ACHN (cell line): ENCODE measurements around the gene HYKK.
A peak's percentile ranks its signal among the peaks of the same experiment; 100 is the strongest.
"Not testable (repeated sequence)": the region's sequence is repeated elsewhere in the genome, so short reads cannot be mapped to it uniquely, and the experiment has no call there.

Experiments used
- DNase-seq: peaks from one replicate; pipeline ENCODE4 v3.0.0-alpha.2; 2015
- in situ Hi-C: cut with HindIII; loops from 2 replicates; pipeline ENCODE4 v1.10.0; 2017; ENCODE audit warnings: low sequenced_read_pairs, low pct_ligation_motif_present, low pct_unique_long_range_greater_than_20kb

Gene HYKK, protein sequence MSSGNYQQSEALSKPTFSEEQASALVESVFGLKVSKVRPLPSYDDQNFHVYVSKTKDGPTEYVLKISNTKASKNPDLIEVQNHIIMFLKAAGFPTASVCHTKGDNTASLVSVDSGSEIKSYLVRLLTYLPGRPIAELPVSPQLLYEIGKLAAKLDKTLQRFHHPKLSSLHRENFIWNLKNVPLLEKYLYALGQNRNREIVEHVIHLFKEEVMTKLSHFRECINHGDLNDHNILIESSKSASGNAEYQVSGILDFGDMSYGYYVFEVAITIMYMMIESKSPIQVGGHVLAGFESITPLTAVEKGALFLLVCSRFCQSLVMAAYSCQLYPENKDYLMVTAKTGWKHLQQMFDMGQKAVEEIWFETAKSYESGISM

DNA sequence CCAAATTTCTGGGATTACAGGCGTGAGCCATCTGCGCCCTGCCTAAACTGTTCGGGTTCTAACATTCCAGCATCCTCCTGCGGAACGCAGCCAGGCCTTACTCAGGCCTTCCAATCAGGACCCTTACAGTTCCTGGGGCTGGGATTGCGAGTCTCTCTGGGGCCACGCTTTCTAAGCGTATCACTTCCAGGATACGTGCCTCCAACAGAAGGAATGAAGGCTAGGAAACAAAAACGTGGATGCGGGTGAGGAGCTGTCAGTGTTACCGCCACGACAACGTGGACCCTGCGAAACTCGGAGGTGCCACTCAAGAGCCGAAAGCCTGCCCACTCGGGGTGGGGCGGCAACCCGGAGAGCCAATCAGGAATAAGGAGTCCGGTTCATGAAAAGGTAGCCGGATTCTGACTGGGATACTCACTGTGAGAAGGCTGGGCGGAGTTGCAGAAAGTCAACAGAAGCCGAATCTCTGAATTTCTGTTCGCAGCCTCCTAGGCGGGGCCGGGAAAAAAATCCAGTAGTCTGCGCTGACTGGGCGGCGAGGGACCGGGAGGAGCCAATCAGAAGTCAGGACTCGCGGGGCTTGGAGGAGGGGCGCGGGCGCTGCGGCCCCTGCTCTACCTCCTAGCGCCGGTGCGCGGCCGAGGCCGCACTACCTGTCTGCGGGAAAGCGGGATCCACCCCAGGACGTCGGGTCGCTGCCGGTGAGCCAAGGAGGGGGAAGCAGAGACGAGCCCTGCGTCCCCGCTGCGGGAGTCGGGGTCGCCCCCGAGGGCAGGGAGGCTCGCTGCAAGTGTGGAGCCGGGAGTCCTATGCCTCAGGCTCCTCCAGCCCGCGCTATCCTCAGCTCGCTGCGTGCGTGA is at the start of gene HYKK:
Gene HYKK, plus strand, starts transcription at position 607 of the 860 bp plus-strand sequence. CDS start 5,512 bp downstream, outside the sequence.
- in situ Hi-C loops = no loop called here

DNA sequence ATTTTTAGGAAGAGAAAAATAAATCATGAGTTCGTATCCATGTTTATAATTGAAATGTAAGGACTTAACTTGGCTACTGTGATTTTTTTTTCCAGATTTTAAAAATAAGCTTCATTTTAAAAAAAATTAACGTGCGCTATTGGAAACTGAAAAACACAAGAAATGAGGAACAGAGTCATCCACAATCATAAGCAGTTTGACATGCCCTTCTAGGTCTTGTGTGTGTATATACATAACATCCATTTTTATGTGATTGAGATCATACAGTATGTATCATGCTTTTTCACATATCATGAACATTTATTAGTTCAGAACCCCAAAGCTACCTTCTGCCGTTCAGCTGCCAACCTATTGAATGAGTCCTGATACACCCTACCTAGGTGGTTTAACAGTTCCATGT is 46.6 kb upstream of the HYKK start:
- DNase-seq = no peak
- in situ Hi-C loops = no loop called here

More for the DNA sequence above, at the start of gene HYKK:
- peak; percentile 97 for DNase-seq

DNA sequence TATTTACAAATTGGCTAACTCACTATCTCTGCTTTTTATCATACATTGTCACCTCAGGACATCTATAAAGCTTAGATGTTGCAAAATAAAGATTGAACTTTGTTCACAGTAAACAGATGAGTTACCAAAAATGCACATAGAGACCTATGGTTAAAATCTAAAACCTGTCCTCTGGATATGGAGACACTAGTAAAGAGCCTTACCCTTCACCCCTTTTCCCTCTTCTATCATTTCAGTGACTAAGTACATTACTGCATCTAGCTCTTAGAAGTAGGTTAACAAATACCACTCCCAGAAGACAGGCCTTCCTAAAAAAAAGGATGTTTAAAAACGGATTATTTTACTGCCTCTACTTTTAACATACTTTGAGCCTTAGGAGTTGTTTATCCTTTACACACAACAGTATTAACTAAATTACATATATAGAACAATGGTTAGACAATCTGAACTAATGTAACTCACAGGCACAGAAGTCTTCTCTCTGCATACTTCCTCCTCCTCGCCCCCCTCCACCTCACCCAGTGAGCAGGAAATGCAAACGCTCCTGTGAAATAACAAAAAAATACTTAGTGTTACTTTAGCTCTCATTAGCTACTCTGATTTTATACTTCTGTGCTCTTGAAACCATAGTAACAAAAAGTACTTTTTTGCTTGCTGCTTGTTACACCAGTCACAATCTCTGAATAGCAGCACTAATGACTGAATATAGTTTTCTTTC is 46.0 kb upstream of the HYKK start:
- in situ Hi-C loops = no loop called here
- DNase-seq = no peak

DNA sequence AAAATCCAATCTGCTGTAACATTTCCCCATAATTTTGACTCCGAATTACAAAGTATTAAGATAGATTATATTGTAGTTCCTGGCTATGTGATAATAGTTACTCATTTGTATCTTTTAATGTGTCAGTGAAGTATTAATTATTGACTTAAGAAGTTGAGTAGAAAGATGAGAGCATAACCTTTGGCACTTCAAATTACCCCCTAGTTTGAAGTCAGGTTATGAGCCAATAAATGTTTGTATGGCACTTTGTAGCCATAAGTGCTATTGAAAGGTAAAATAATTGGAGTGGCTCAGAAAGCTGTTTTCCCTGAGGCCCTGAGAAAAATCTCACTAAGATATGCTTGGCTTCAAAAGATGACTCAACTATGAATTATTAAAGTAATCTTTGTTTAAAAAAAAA is 38.3 kb upstream of the HYKK start:
- in situ Hi-C loops = no loop called here
- no peak for DNase-seq

DNA sequence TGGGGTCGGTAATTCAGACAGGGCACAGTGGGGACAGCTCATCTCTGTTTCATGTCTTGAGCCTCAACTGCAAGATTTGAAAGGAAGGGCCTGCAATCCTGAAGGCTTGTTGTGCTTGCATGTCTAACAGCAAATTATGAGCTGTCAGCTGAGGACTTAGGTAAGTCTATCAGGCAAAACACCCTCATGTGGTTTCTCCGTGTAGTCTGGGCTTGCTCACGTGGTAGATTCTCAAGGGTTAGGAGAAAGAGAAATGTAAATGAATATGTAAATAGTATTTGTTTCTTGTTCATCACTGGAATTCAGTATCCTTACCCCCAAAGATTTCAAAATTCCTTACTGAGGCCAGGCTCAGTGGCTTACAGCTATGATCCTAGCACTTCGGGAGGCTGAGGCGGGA is 30.1 kb upstream of the HYKK start:
- DNase-seq = no peak
- in situ Hi-C loops = no loop called here

DNA sequence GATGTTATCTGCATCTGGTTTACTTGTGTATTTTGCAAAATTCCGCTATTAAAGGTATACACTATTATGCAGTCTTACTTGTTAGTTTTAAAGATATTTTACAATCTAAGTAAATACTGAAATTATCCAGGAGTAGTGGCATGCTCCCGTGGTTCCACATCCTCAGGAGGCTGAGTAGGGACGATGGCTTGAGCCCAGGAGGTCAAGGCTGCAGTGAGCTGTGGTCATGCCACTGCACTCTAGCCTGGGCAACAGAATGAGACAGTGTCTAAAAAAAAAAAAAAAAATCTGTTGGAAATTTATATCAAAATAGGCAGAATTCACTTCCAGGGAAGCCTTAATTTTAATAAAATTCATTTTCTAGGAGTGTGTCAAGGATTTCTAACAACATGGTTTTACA is 27.7 kb upstream of the HYKK start:
- no peak for DNase-seq
- in situ Hi-C loops = no loop called here

DNA sequence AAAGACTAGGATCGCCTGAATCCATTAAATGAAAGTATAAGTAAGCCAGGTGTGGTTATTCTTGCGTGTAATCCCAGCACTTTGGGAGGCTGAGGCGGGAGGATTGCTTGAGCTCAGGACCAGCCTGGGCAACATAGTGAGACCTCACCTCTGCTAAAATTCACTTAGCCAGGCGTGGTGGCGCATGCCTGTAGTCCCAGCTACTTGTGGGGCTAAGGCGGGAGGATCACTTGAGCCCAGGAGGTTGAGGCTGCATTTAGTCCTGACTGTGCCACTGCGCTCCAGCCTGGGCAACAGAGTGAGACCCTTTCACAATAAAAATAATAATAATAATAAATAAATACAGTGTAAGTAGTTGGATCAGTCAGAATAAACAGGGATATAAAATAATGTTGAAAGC is 25.5 kb upstream of the HYKK start:
- in situ Hi-C loops = no loop called here
- no peak for DNase-seq

DNA sequence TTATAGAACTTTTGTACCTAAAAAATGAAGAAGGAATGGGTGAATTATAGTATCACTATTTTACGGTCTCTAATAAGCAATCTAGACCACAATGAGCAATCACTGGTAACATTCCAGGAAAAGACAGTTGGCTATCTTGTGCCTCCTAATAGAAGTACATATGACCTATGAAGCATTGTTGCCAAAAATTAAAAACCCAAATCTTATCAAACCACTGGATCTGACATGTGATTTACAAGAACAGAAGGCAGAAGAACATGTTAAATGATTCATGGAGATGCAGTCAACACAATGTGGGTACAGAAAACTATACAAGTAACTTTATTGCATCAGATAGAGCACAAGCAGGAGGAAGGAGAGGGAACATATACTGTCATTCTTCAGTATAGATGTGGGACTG is 14.5 kb upstream of the HYKK start:
- in situ Hi-C loops = no loop called here

DNA sequence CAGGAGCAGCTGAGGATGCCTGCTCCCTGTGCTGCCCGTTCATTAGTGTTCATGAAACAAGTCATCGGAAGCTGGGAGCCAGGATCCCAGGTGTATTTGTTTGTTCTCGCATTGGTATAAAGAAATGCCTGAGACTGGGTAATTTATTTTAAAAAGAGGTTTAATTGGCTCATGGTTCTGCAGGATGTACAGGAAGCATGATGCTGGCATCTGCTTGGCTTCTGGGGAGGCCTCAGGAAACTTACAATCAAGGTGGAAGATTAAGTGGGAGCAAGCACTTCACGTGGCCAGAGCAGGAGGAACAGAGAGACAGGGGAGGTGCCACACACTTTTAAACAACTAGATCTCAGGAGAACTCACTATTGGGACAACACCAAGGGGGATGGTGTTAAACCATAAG is 5.5 kb upstream of the HYKK start:
- in situ Hi-C loops = no loop called here
- DNase-seq = no peak

More for the DNA sequence above, 14.5 kb upstream of the HYKK start:
- no peak for DNase-seq

DNA sequence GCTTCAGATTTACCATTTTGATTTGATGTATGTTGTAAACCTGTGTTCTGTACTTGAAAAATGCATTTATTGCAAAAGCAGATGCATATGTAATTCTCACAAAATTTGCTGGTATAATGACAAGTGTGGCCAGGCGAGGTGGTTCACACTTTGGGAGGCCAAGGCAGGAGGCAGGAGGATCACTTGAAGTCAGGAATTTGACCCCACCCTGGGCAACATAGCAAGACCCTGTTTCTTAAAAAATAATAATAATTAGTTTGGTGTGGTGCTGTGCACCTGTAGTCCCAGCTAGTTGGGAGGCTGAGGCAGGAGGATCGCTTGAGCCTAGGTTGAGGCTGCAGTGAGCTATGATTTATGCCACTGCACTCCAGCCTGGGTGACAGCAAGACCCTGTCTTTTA is 4.7 kb upstream of the HYKK start:
- no peak for DNase-seq
- in situ Hi-C loops = no loop called here

DNA sequence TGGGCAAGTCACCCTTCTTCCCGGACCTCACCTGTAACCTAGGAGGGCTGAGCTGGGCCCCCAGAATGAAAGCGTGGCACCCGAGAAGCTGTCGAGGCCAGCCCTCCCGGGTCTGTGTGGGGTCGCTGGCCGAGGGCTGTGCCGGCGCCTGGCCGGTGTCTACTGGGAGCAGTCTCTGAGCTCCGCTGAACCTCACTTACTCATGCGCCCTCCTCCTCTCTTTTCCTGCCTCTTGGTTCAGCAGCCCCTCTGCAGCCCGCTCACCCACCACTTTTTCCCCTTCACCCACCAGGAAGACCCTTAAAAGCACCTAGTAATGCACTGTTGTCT is 419 bp downstream of the HYKK start:
- DNase-seq = no peak

DNA sequence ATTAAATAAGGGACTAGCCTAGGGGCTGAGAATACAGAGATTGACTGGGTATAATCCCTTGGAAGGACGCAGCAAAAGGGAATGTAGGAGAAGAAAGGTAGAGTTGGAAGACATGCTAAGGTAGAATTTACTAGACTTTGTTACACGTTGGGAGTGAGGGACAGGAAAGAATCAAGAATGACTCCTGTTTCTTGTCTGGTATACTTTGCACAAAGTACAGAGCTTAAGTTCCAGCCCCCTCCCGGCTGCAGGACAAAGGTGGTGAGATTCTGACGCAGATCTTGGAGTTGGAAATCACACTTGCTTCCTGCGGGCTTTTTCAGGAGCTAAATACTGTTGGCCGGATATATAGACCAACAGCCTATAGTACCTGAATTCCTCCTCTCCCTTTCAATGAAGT is 895 bp downstream of the HYKK start:
- DNase-seq = no peak

More for the DNA sequence above, 419 bp downstream of the HYKK start:
- in situ Hi-C loops = no loop called here

DNA sequence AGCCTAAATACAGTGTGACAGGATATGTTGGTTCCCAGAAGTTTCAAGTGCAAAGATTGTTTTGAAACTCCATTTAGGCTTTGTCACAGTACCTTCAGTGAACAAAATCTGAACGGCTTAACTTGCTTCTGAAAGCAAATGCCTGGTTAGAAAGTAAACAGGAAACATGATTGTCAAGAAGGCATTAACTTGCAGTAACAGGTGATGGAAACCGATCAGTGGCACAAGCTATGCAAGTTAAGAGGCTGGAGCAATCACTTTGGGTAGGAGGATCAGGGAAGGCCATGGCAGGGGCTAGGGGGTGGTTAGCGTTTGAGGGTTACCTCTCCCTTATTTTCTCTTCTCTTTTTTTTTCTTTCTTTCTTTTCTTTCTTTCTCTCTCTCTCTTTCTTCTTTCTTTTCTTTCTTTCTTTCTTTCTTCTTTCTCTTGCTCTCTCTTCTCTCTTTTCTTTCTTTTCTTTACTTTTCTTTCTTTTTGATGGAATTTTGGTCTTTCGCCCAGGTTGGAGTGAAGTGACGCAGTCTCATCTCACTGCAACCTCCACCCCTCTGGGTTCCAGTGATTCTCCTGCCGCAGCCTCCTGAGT is 2.4 kb downstream of the HYKK start:
- in situ Hi-C loops = no loop called here
- DNase-seq = no peak

More for the DNA sequence above, 895 bp downstream of the HYKK start:
- in situ Hi-C loops = no loop called here

DNA sequence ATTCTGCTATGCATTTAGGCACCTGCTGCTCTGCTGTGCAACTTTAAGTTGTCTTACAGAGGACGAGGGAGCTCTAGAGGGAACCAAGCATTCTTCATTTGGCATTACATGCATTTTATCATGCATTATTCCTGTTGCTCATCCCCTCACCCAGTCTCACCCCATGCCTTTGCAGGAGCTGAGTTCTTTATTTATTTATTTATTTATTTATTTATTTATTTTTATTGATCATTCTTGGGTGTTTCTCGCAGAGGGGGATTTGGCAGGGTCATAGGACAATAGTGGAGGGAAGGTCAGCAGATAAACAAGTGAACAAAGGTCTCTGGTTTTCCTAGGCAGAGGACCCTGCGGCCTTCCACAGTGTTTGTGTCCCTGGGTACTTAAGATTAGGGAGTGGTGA is 12.7 kb downstream of the HYKK start:
- DNase-seq, in situ Hi-C loops: not testable (repeated sequence)

DNA sequence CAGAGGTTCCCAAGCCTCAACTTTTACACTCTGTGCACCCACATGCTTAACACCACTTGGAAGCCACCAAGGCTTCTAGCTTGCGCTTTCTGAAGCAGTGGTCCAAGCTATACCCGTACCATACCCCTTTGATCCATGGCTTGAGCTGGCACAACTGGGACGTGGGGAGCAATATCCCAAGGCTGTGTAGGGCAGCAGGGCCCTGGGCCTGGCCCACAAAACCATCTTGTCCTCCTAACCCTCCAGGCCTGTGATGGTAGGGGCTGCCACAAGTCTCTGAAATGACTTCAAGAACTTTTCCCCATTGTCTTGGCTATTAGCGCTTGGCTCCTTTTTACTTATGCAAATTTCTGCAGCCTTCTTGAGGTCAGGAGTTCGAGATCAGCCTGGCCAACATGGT is 16.9 kb downstream of the HYKK start:
- no peak for DNase-seq
- in situ Hi-C loops = no loop called here

DNA sequence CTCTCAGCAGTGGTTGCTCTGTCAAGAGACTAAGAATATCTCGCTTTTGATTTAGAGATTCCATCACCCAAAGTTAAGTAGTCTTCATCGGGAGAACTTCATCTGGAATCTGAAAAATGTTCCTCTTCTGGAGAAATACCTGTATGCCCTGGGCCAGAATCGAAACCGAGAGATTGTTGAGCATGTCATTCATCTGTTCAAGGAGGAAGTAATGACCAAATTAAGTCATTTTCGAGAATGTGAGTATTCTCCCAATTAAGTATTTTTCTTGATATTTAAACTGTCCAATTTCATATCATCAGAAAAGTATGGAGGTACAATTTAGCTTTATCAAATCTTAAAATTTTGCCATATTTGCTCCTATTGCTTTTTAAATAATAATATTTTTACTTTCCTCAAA is 19.9 kb downstream of the HYKK start:
- in situ Hi-C loops = no loop called here
- no peak for DNase-seq

DNA sequence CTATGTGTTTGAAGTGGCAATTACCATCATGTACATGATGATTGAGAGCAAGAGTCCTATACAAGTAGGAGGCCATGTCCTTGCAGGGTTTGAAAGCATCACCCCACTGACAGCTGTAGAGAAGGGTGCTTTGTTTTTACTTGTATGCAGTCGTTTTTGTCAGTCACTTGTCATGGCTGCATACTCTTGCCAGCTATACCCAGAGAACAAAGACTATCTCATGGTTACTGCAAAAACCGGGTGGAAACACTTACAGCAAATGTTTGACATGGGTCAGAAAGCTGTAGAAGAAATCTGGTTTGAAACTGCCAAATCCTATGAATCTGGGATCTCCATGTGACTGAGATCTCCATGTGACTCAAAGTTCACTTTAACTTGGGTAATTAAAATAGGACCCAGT is 26.0 kb downstream of the HYKK start:
- DNase-seq = no peak

DNA sequence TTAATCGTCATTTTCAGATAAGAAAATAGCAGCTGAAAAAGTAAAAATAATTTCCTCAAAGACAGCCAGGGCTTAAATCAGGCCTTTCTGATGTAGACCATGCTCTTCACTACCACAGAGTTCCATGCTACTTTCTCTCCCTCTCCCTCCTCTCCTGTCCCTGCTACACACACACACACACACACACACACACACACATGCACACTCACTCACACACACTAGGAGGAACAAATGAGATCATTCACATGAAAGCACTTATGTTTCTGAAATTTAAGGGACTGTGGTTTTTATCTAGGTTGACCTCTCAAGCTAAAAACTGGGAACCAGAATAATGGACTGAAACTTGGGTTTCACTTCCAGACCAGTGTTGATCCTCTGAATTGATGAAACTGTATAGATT is 28.8 kb downstream of the HYKK start:
- DNase-seq = no peak
- in situ Hi-C loops = no loop called here

More for the DNA sequence above, 26.0 kb downstream of the HYKK start:
- in situ Hi-C loops = no loop called here
